ENCODE measurements around the gene NTN1. TPM values are rescaled to one million over a fixed set of nuclear protein-coding genes. Genes with fewer than 3 reads are reported as not detected.
A peak's percentile ranks its signal among the peaks of the same experiment; 100 is the strongest.

The NTN1 gene
- total RNA-seq (2014; rRNA removed; shearing (Covaris generic)), result 0.11 TPM in 1 of 2 replicates, not detected in the other
- 0.06 and 0.21 TPM in 2 replicates for polyA plus RNA-seq (2016; fragmentation: Nextera tagmentation; extraction: Ambion mirVana)

DNA sequence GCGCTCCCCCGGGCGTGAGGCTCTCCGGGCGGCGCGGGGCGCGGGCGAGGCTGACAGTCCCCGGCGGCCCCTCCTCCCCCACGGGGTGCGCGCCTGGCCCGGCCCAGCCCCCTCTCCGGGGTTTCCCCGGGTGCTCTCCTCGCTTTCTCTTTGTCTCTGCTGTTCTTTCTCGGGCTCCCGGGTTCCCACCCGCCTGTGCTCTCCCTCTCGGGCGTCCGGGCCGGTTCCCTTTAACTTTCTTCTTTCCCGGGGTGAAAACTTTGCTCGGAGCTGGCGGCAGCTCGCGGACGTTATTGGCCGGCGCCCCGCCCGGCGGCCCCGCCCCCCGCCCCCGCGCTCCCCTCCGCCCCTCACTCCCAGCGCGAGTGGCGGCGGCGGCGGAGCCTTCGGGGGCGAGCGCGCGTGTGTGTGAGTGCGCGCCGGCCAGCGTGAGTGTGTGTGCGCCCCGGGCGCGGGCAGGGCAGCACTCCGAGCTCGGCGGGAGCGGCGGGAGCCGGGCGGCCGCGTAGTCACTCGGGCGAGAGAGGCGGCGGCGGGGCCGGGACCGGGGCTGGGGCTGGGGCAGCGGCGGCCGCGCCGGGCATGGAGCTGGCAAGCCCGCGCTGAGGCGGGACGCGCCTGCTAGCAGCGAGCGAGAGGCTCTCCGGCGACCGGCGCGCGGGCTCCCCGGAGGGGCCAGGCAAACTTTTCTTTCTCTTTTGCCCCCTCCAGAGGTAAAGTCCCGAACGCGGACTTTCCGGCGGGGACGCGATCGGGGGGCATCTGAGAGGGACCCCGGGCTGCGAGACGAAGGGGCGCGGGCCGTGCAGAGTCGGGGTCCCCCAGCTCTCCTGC is at the start of gene NTN1:
TSS of gene NTN1 (plus strand) at position 353 of the 834 bp plus-strand sequence. CDS start 864 bp downstream, outside the sequence.
- Histone ChIP-seq H3K4me1 (ENCODE audit: insufficient read depth) (no peaks in the 10 kb centered on the region), H3K4me3 (peak within 1 kb of the TSS; percentile 70), H2AFZ (peak within 1 kb of the TSS; percentile 63), H3K27ac (no peak within 1 kb of the TSS), H3K9me3 (ENCODE audit: low read depth) (no peaks in the 10 kb centered on the region), H3K27me3 (replicated peaks; ENCODE audit: insufficient read depth) (peaks cover 62% of the 10 kb centered on the region), H3K79me2 (ENCODE audit: insufficient read depth) (no peaks in the 10 kb centered on the region), H3F3A (ENCODE audit: insufficient read depth) (no peaks in the 10 kb centered on the region), H3K36me3 (ENCODE audit: low read depth) (no peaks in the 10 kb centered on the region), H3K9ac (0 out of 2 replicates have a peak within 1 kb of the TSS, but pooled peaks have one; percentile 5), H3K4me2 (ENCODE audit: unreplicated experiment) (peak within 1 kb of the TSS; percentile 58), H4K20me1 (ENCODE audit: insufficient read depth) (no peaks in the 10 kb centered on the region), H3K9me2 (ENCODE audit: insufficient read depth) (no peaks in the 10 kb centered on the region)
- in situ Hi-C loops (cut with MboI), result no loop called here
- peak; percentile 62 for DNase-seq
- no peak for TF ChIP-seq EZH2phosphoT487 (IDR thresholded peaks at IDR 0.05; ENCODE audit: insufficient read depth, low read depth)
- no peak for TF ChIP-seq EZH2 (IDR thresholded peaks at IDR 0.05; ENCODE audit: insufficient read depth, poor library complexity, severe bottlenecking)
- 0 to 1% methylated on average over 23 to 83 of the region's 111 CpGs for WGBS, 2 experiments (ENCODE audit: low coverage in 1 of 2, low lambda C conversion rate in 2 of 2, missing lambda C conversion rate in 2 of 2)

DNA sequence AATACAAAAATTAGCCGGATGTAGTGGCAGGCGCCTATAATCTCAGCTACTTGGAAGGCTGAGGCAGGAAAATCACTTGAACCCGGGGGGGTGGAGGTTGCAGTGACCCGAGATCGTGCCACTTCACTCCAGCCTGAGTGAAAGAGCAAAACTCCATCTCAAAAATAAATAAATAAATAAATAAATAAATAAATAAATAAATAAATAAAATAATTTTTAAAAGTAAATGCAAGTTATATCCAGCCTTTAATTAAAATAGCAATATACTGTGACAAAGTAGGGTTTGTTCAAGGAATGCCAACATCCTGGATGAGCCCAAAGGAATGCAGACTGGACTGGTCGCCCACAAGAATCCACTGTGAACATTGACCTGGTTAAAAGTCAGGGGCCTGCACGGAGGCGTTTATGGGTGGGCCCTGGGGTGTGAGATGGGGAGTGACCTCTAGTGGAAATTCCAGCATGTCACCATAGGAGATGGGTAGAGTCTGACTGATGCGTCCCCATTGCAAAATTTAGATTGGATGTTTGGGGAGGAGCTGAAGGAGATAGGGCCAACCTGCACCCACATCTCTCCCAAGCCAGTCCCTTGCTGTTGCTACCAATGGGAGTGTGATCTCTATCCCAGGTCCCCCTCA is 46.1 kb upstream of the NTN1 start:
- in situ Hi-C loops (cut with MboI), result no loop called here
- H3K9me3 ChIP-seq (ENCODE audit: low read depth), result no peaks in the 10 kb centered on the region
- H3K9me2 ChIP-seq (ENCODE audit: insufficient read depth), result no peaks in the 10 kb centered on the region
- H3K4me3 ChIP-seq, result no peak overlapping the region
- no peak overlapping the region for H3K4me2 ChIP-seq (ENCODE audit: unreplicated experiment)
- H4K20me1 ChIP-seq (ENCODE audit: insufficient read depth), result no peaks in the 10 kb centered on the region
- H3K36me3 ChIP-seq (ENCODE audit: low read depth), result no peaks in the 10 kb centered on the region
- TF ChIP-seq EZH2phosphoT487 (IDR thresholded peaks at IDR 0.05; ENCODE audit: insufficient read depth, low read depth) (no peak), EZH2 (IDR thresholded peaks at IDR 0.05; ENCODE audit: insufficient read depth, poor library complexity, severe bottlenecking) (no peak)
- no peak overlapping the region for H2AFZ ChIP-seq
- H3K27me3 ChIP-seq (replicated peaks; ENCODE audit: insufficient read depth), result peaks cover 2% of the 10 kb centered on the region
- H3K79me2 ChIP-seq (ENCODE audit: insufficient read depth), result no peaks in the 10 kb centered on the region
- no peak for DNase-seq
- no peaks in the 10 kb centered on the region for H3F3A ChIP-seq (ENCODE audit: insufficient read depth)
- H3K27ac ChIP-seq, result no peak overlapping the region
- no peaks in the 10 kb centered on the region for H3K4me1 ChIP-seq (ENCODE audit: insufficient read depth)
- H3K9ac ChIP-seq, result no peak overlapping the region
- 66 to 69% methylated on average over 9 of the region's 9 CpGs for WGBS, 2 experiments (ENCODE audit: low coverage in 1 of 2, low lambda C conversion rate in 2 of 2, missing lambda C conversion rate in 2 of 2)

- H3K9me3 ChIP-seq (ENCODE audit: low read depth), result no peaks in the 10 kb centered on the region
- no peaks in the 10 kb centered on the region for H3K4me1 ChIP-seq (ENCODE audit: insufficient read depth)
- no peaks in the 10 kb centered on the region for H3F3A ChIP-seq (ENCODE audit: insufficient read depth)
- no peak for DNase-seq
- no peak for TF ChIP-seq EZH2 (IDR thresholded peaks at IDR 0.05; ENCODE audit: insufficient read depth, poor library complexity, severe bottlenecking)
- no peak for TF ChIP-seq EZH2phosphoT487 (IDR thresholded peaks at IDR 0.05; ENCODE audit: insufficient read depth, low read depth)
- no peaks in the 10 kb centered on the region; the same call in none of the 2 replicates for H3K27me3 ChIP-seq (replicated peaks; ENCODE audit: insufficient read depth)
- H3K9ac ChIP-seq, result no peak overlapping the region
- H3K36me3 ChIP-seq (ENCODE audit: low read depth), result no peaks in the 10 kb centered on the region
- H3K79me2 ChIP-seq (ENCODE audit: insufficient read depth), result no peaks in the 10 kb centered on the region
- WGBS, 2 experiments (ENCODE audit: low coverage in 1 of 2, low lambda C conversion rate in 2 of 2, missing lambda C conversion rate in 2 of 2), result 4 to 5% methylated on average over 1 of the region's 1 CpG
- in situ Hi-C loops (cut with MboI), result no loop called here
- no peak overlapping the region for H3K4me2 ChIP-seq (ENCODE audit: unreplicated experiment)
- no peak overlapping the region for H3K27ac ChIP-seq
- H3K4me3 ChIP-seq, result no peak overlapping the region
- H2AFZ ChIP-seq, result no peak overlapping the region
- H4K20me1 ChIP-seq (ENCODE audit: insufficient read depth), result no peaks in the 10 kb centered on the region
- no peaks in the 10 kb centered on the region for H3K9me2 ChIP-seq (ENCODE audit: insufficient read depth)
These were observed 44.7 kb upstream of the NTN1 start for GRCh38 chr17:8976638-8977037.

DNA sequence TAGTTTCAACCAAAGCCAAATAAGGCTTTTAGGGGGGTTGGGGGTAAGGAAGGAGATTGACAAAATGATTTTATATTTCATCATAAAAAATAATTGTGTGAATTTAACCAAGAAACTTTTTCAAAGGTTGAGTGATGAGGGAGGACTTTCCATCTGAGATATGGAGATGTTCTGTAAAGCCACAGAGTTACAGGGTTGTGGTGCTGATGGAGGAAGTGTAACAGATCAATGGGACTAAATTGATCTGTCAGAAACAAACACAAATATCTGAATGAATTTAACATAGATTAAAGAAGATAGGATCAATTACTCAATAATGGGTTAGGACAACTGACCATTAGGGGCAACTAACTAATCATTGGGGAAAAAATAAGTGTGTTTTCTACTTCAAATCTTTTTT is 41.6 kb upstream of the NTN1 start:
- in situ Hi-C loops (cut with MboI), result loop anchor here (10.0 kb wide), 1 partner anchor 555 kb away; no protein-coding TSS in a partner anchor

More for the DNA sequence above, 41.6 kb upstream of the NTN1 start:
- DNase-seq, result no peak
- H2AFZ ChIP-seq, result no peak overlapping the region
- H3K27ac ChIP-seq, result no peak overlapping the region
- H3K36me3 ChIP-seq (ENCODE audit: low read depth), result no peaks in the 10 kb centered on the region
- H3K4me1 ChIP-seq (ENCODE audit: insufficient read depth), result no peaks in the 10 kb centered on the region
- H3K4me3 ChIP-seq, result no peak overlapping the region
- no peaks in the 10 kb centered on the region; the same call in none of the 2 replicates for H3K27me3 ChIP-seq (replicated peaks; ENCODE audit: insufficient read depth)
- no peaks in the 10 kb centered on the region for H3F3A ChIP-seq (ENCODE audit: insufficient read depth)
- H3K9me3 ChIP-seq (ENCODE audit: low read depth), result no peaks in the 10 kb centered on the region
- no peaks in the 10 kb centered on the region for H3K9me2 ChIP-seq (ENCODE audit: insufficient read depth)
- H3K79me2 ChIP-seq (ENCODE audit: insufficient read depth), result no peaks in the 10 kb centered on the region
- H3K9ac ChIP-seq, result no peak overlapping the region
- TF ChIP-seq EZH2 (IDR thresholded peaks at IDR 0.05; ENCODE audit: insufficient read depth, poor library complexity, severe bottlenecking) (no peak), EZH2phosphoT487 (IDR thresholded peaks at IDR 0.05; ENCODE audit: insufficient read depth, low read depth) (no peak)
- H3K4me2 ChIP-seq (ENCODE audit: unreplicated experiment), result no peak overlapping the region
- no peaks in the 10 kb centered on the region for H4K20me1 ChIP-seq (ENCODE audit: insufficient read depth)
